Type B pancreatic cell (in vitro differentiated cells): Measurements from ENCODE around the gene CD36. TPM values are rescaled to one million over a fixed set of nuclear protein-coding genes. Genes with fewer than 3 reads are reported as not detected.

Source experiments
- DNase-seq: peaks from one replicate; pipeline ENCODE4 v3.0.0; 2021; ENCODE audit warnings: mixed read lengths; ENCODE audit not compliant: unreplicated experiment; ENCODE audit errors: extremely low spot score
- H3K27ac Mint-ChIP-seq: 2 replicates; pipeline ENCODE4 v1.8.0; 2021; ENCODE audit warnings: mild to moderate bottlenecking, mixed read lengths
- H3K27me3 Mint-ChIP-seq: 2 replicates; pipeline ENCODE4 v1.8.0; 2021; ENCODE audit warnings: mixed read lengths
- H3K36me3 Mint-ChIP-seq: 2 replicates; pipeline ENCODE4 v1.8.0; 2021; ENCODE audit warnings: mixed read lengths
- H3K4me1 Mint-ChIP-seq: one replicate; pipeline ENCODE4 v1.8.0; 2021; ENCODE audit warnings: mixed read lengths; ENCODE audit not compliant: unreplicated experiment
- H3K4me3 Mint-ChIP-seq: 2 replicates; pipeline ENCODE4 v1.8.0; 2021; ENCODE audit warnings: mild to moderate bottlenecking, mixed read lengths
- H3K9me3 Mint-ChIP-seq: 2 replicates; pipeline ENCODE4 v1.8.0; 2021; ENCODE audit warnings: mixed read lengths
- total RNA-seq: library from RNA; stranded (reverse); gene quantifications from 2 replicates; pipeline ENCODE4 v1.2.1, GENCODE V29; 2021; ENCODE audit warnings: low replicate concordance
- TF ChIP-seq, protein P1 (sequence below): fragments of 200-600 bp; sonication (generic); conservative IDR thresholded peaks from 2 replicates; pipeline ENCODE4 v1.5.0; 2021; ENCODE audit warnings: antibody characterized with exemption, mild to moderate bottlenecking

The CD36 gene
- total RNA-seq, 1 donor from 2014 or later: 6.7 TPM

DNA sequence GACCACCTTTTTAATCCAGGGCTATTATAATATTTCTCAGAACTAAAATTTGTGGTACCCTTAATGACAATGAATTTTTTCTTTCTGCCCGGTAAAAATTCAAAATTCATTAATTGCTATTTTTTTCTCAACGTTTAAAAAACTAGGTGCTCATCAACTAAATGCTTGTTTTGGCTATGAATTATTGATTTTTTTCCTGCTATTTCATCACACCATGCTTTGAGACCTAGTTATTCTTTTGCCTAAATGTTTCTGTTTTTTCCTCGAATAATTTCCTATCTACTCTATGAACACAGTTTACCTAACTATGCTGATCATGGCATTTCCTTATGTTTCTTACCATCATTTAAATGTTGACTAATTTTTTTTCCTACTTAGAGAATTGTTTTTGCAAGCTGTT, 5.6 kb upstream of the CD36 start:
- TF ChIP-seq, protein P1, sequence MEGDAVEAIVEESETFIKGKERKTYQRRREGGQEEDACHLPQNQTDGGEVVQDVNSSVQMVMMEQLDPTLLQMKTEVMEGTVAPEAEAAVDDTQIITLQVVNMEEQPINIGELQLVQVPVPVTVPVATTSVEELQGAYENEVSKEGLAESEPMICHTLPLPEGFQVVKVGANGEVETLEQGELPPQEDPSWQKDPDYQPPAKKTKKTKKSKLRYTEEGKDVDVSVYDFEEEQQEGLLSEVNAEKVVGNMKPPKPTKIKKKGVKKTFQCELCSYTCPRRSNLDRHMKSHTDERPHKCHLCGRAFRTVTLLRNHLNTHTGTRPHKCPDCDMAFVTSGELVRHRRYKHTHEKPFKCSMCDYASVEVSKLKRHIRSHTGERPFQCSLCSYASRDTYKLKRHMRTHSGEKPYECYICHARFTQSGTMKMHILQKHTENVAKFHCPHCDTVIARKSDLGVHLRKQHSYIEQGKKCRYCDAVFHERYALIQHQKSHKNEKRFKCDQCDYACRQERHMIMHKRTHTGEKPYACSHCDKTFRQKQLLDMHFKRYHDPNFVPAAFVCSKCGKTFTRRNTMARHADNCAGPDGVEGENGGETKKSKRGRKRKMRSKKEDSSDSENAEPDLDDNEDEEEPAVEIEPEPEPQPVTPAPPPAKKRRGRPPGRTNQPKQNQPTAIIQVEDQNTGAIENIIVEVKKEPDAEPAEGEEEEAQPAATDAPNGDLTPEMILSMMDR: no peak
- H3K9me3 Mint-ChIP-seq: no peaks in the 10 kb centered on the region
- no peak overlapping the region for H3K27ac Mint-ChIP-seq
- H3K27me3 Mint-ChIP-seq: no peaks in the 10 kb centered on the region
- no peaks in the 10 kb centered on the region for H3K36me3 Mint-ChIP-seq
- peaks cover 7% of the 10 kb centered on the region for H3K4me1 Mint-ChIP-seq
- DNase-seq: no peak
- H3K4me3 Mint-ChIP-seq: no peak overlapping the region

- Mint-ChIP-seq H3K4me3 (no peak overlapping the region), H3K27me3 (no peaks in the 10 kb centered on the region), H3K9me3 (no peaks in the 10 kb centered on the region), H3K4me1 (peaks cover 7% of the 10 kb centered on the region), H3K36me3 (no peaks in the 10 kb centered on the region), H3K27ac (no peak overlapping the region)
- DNase-seq: no peak
- TF ChIP-seq, protein P1: no peak
Measured at GRCh38 chr7:80634505-80634904, 3.9 kb upstream of the CD36 start.

DNA sequence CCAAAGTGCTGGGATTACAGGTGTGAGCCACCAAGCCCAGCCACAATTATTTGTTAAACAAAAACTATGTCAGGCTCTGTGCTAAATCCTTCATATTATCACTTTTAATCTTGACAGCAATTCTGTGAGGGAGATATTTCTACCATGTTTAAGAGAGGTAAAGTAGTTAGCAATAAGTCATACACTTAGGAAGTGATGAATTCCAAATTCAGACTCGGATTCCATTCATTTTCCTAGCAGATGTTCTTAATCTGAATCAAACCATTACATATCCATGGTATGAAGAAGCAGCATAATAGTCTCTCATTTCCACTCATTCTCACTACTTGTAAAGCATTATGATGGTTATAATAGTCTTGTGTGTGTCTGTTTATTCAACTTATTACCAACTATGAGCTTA, 2.9 kb upstream of the CD36 start:
- TF ChIP-seq, protein P1: no peak
- no peak overlapping the region for H3K27ac Mint-ChIP-seq
- no peaks in the 10 kb centered on the region for H3K36me3 Mint-ChIP-seq
- no peak for DNase-seq
- H3K4me3 Mint-ChIP-seq: no peak overlapping the region
- no peaks in the 10 kb centered on the region for H3K27me3 Mint-ChIP-seq
- peaks cover 5% of the 10 kb centered on the region for H3K4me1 Mint-ChIP-seq
- no peaks in the 10 kb centered on the region for H3K9me3 Mint-ChIP-seq

- TF ChIP-seq, protein P1: no peak
- Mint-ChIP-seq H3K4me3 (no peak overlapping the region), H3K36me3 (no peaks in the 10 kb centered on the region), H3K9me3 (no peaks in the 10 kb centered on the region), H3K27me3 (no peaks in the 10 kb centered on the region), H3K27ac (no peak overlapping the region), H3K4me1 (peaks cover under 1% of the 10 kb centered on the region)
- no peak for DNase-seq
Measured at GRCh38 chr7:80635998-80636397, 2.4 kb upstream of the CD36 start.

DNA sequence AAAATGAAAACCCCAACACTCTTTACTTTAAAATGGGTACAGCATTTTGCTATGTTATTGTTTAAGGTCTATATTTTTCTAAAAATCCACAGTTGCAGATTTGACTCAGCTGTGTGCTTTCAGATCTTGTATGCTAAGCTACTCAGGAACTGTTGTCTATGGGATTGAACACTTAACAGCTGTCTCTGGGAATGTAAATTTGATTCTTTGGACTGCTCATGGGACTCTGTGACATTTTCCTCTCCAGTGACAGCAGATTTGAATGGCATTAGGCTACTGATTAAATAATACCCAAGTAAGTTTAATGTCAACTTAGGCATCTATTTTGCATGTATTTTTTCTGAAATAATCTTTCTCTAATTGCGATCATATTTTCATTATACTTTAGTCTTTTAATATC, 1.7 kb upstream of the CD36 start:
- no peak for DNase-seq
- Mint-ChIP-seq H3K4me3 (no peak overlapping the region), H3K27me3 (no peaks in the 10 kb centered on the region), H3K4me1 (no peaks in the 10 kb centered on the region), H3K9me3 (no peaks in the 10 kb centered on the region), H3K36me3 (no peaks in the 10 kb centered on the region), H3K27ac (no peak overlapping the region)
- TF ChIP-seq, protein P1: no peak

GRCh38 chr7:80637454-80637853, 988 bp upstream of the CD36 start:
- Mint-ChIP-seq H3K4me3 (no peak overlapping the region), H3K9me3 (no peaks in the 10 kb centered on the region), H3K27ac (no peak overlapping the region), H3K36me3 (no peaks in the 10 kb centered on the region), H3K4me1 (no peaks in the 10 kb centered on the region), H3K27me3 (no peaks in the 10 kb centered on the region)
- TF ChIP-seq, protein P1: no peak
- no peak for DNase-seq
